Neural crest cell (in vitro differentiated cells): ENCODE measurements around the gene DCLK3. TPM values are rescaled to one million over a fixed set of nuclear protein-coding genes. Genes with fewer than 3 reads are reported as not detected.

Source experiments
- DNase-seq: peaks from one replicate; pipeline ENCODE4 v3.0.0; 2021; ENCODE audit warnings: low read depth, mixed read lengths, low spot score
- H3K27ac Mint-ChIP-seq: one replicate; pipeline ENCODE4 v1.8.0; 2021; ENCODE audit warnings: mild to moderate bottlenecking, mixed read lengths; ENCODE audit not compliant: unreplicated experiment
- H3K27me3 Mint-ChIP-seq: 2 replicates; pipeline ENCODE4 v1.8.0; 2021; ENCODE audit warnings: low read depth, mild to moderate bottlenecking, mixed read lengths
- H3K36me3 Mint-ChIP-seq: 2 replicates; pipeline ENCODE4 v1.8.0; 2021; ENCODE audit warnings: low read depth, mild to moderate bottlenecking, mixed read lengths
- H3K4me1 Mint-ChIP-seq: 2 replicates; pipeline ENCODE4 v1.8.0; 2021; ENCODE audit warnings: mixed read lengths
- H3K4me3 Mint-ChIP-seq: one replicate; pipeline ENCODE4 v1.8.0; 2021; ENCODE audit warnings: mild to moderate bottlenecking, mixed read lengths
- H3K9me3 Mint-ChIP-seq: 2 replicates; pipeline ENCODE4 v1.8.0; 2021; ENCODE audit warnings: mixed read lengths
- CTCF ChIP-seq: fragments of 200-600 bp; sonication (generic); conservative IDR thresholded peaks from 2 replicates; pipeline ENCODE4 v1.5.0; 2021; ENCODE audit warnings: antibody characterized with exemption, mild to moderate bottlenecking
- total RNA-seq: library from RNA; stranded (reverse); gene quantifications from 2 replicates; pipeline ENCODE4 v1.2.1, GENCODE V29; 2021

DCLK3 gene
- total RNA-seq, 1 donor from 2014 or later: 0.07 TPM

- TF ChIP-seq CTCF: no peak
- Mint-ChIP-seq H3K27ac (no peak overlapping the region), H3K27me3 (no peaks in the 10 kb centered on the region), H3K4me1 (no peaks in the 10 kb centered on the region), H3K4me3 (no peak overlapping the region), H3K36me3 (no peaks in the 10 kb centered on the region), H3K9me3 (peaks cover 6% of the 10 kb centered on the region)
- no peak for DNase-seq
Measured at GRCh38 chr3:36666166-36666565, 98.2 kb downstream of the DCLK3 start.

- no peak overlapping the region for H3K4me3 Mint-ChIP-seq
- no peaks in the 10 kb centered on the region for H3K4me1 Mint-ChIP-seq
- no peaks in the 10 kb centered on the region for H3K36me3 Mint-ChIP-seq
- H3K27ac Mint-ChIP-seq: no peak overlapping the region
- no peaks in the 10 kb centered on the region for H3K27me3 Mint-ChIP-seq
- no peak for TF ChIP-seq CTCF
- DNase-seq: no peak
- H3K9me3 Mint-ChIP-seq: no peaks in the 10 kb centered on the region
Measured at GRCh38 chr3:36663666-36664291, 100.6 kb downstream of the DCLK3 start.

GRCh38 chr3:36662626-36663025 is 101.7 kb downstream of the DCLK3 start:
- no peak for DNase-seq
- no peak for TF ChIP-seq CTCF
- no peak overlapping the region for H3K4me3 Mint-ChIP-seq
- H3K36me3 Mint-ChIP-seq: no peaks in the 10 kb centered on the region
- peaks cover 5% of the 10 kb centered on the region for H3K9me3 Mint-ChIP-seq
- H3K4me1 Mint-ChIP-seq: no peaks in the 10 kb centered on the region
- peaks cover 10% of the 10 kb centered on the region for H3K27me3 Mint-ChIP-seq
- H3K27ac Mint-ChIP-seq: no peak overlapping the region

Other genes with a start within 250 kb of the DCLK3 start
- gene TRANK1, start 180.5 kb upstream of the DCLK3 start, total RNA-seq: 8.9 and 11.3 TPM in 2 replicates
- gene EPM2AIP1, start 228.6 kb upstream of the DCLK3 start, total RNA-seq: 27.9 and 30.1 TPM in 2 replicates
- 62.7 and 63.6 TPM in 2 replicates for gene MLH1, start 229.0 kb upstream of the DCLK3 start, total RNA-seq